ENCODE data around the gene ADAM12.

ADAM12 gene

GRCh38 chr10:126223512-126224067 lies 164.7 kb downstream of the ADAM12 start:
- no peaks in the 10 kb centered on the region for H3K4me1 ChIP-seq (ENCODE audit: control insufficient read depth, insufficient read depth, low read length)
- no peak overlapping the region for H3K4me3 ChIP-seq (ENCODE audit: low read length in 2 of 2)
- no peaks in the 10 kb centered on the region for H3K27me3 ChIP-seq (ENCODE audit: control insufficient read depth in 1 of 2, insufficient read depth in 2 of 2, low read length in 2 of 2)
- no peak overlapping the region for H3K27ac ChIP-seq (ENCODE audit: low read length)
- H3K9me3 ChIP-seq (ENCODE audit: control insufficient read depth in 2 of 2, low read length in 2 of 2): no peaks in the 10 kb centered on the region
- no peaks in the 10 kb centered on the region for H3K36me3 ChIP-seq (ENCODE audit: control insufficient read depth in 2 of 2, insufficient read depth in 2 of 2, low read length in 2 of 2)
- no peak overlapping the region for H3K9ac ChIP-seq (ENCODE audit: low read length in 2 of 2)

- no peaks in the 10 kb centered on the region for H3K9me3 ChIP-seq (ENCODE audit: control insufficient read depth in 2 of 2, low read length in 2 of 2)
- H3K4me1 ChIP-seq (ENCODE audit: control insufficient read depth, insufficient read depth, low read length): no peaks in the 10 kb centered on the region
- no peak overlapping the region for H3K27ac ChIP-seq (ENCODE audit: low read length)
- H3K4me3 ChIP-seq (ENCODE audit: low read length in 2 of 2): no peak overlapping the region
- no peaks in the 10 kb centered on the region for H3K27me3 ChIP-seq (ENCODE audit: control insufficient read depth in 1 of 2, insufficient read depth in 2 of 2, low read length in 2 of 2)
- no peaks in the 10 kb centered on the region for H3K36me3 ChIP-seq (ENCODE audit: control insufficient read depth in 2 of 2, insufficient read depth in 2 of 2, low read length in 2 of 2)
- no peak overlapping the region for H3K9ac ChIP-seq (ENCODE audit: low read length in 2 of 2)
These were observed 165.4 kb downstream of the ADAM12 start for GRCh38 chr10:126222736-126223511.

DNA sequence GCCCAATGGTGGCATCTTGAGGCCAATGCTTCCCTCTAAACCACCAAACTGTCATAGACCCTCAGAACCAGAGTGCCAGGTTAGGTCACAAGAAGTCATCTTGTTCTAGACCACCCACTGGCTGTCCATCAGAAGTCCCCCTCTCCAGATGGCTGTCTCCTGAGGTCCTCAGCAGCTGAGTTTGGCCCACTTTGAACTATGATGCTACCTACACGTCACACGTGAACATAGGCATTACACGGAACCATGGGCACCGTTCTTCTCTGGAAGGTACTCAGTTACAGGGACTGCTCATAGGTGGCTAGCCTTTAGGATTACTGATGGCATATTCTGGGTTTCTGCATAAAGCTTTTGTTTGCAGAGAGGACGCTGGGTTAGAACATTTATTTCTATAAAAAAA lies 166.4 kb downstream of the ADAM12 start:
- H3K4me1 ChIP-seq (ENCODE audit: control insufficient read depth, insufficient read depth, low read length): no peaks in the 10 kb centered on the region
- no peak overlapping the region for H3K27ac ChIP-seq (ENCODE audit: low read length)
- H3K9ac ChIP-seq (ENCODE audit: low read length in 2 of 2): no peak overlapping the region

DNA sequence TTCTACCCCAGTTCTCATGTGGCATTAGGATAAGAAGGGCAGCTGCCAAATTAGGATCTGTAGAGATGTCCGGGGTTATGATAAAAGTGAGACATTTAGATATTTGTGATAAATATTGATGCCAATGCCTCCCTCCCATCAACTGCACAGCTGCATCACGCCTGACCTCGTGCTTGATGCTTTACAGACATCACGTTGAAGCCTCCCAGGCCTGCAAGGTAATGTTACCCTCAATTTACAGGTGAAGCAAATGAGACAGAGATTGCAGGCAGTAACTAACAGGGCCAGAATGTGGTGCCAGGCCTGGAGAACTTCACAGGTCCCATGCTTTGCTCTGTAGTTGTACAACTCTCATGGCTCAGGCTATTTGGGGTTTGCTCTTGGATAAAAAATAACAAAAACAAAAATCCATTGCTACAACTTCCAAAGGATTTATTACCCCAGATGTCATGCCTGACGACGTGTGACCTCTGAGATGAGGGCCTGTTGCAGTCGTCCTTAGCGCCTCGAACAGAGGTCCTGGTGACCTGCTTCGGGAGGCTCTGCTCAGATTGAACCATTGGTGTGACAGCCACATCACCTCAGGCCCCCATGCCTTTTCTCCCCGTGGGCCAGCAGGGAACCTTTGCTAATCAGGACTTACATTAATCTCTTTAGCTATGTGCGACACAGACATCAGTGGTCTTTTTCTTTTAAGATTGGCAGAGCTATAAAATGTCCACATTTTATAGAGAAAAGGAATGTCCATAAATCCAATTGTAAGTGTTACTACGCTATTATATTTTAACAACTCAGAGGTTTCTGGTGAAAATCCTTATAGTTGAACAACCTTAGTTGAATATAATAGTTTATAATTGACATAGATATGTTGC lies 169.3 kb downstream of the ADAM12 start:
- Histone ChIP-seq H3K27me3 (ENCODE audit: control insufficient read depth in 1 of 2, insufficient read depth in 2 of 2, low read length in 2 of 2) (peaks cover 0 to 4% of the 10 kb centered on the region in 2 donors), H3K36me3 (ENCODE audit: control insufficient read depth in 2 of 2, insufficient read depth in 2 of 2, low read length in 2 of 2) (no peaks in the 10 kb centered on the region), H3K4me1 (ENCODE audit: control insufficient read depth, insufficient read depth, low read length) (no peaks in the 10 kb centered on the region), H3K9ac (ENCODE audit: low read length in 2 of 2) (no peak overlapping the region), H3K9me3 (ENCODE audit: control insufficient read depth in 2 of 2, low read length in 2 of 2) (no peaks in the 10 kb centered on the region), H3K27ac (ENCODE audit: low read length) (no peak overlapping the region), H3K4me3 (ENCODE audit: low read length in 2 of 2) (no peak overlapping the region)

More for the DNA sequence above, 166.4 kb downstream of the ADAM12 start:
- no peaks in the 10 kb centered on the region for H3K9me3 ChIP-seq (ENCODE audit: control insufficient read depth in 2 of 2, low read length in 2 of 2)
- H3K27me3 ChIP-seq (ENCODE audit: control insufficient read depth in 1 of 2, insufficient read depth in 2 of 2, low read length in 2 of 2): no peaks in the 10 kb centered on the region
- no peaks in the 10 kb centered on the region for H3K36me3 ChIP-seq (ENCODE audit: control insufficient read depth in 2 of 2, insufficient read depth in 2 of 2, low read length in 2 of 2)
- no peak overlapping the region for H3K4me3 ChIP-seq (ENCODE audit: low read length in 2 of 2)

DNA sequence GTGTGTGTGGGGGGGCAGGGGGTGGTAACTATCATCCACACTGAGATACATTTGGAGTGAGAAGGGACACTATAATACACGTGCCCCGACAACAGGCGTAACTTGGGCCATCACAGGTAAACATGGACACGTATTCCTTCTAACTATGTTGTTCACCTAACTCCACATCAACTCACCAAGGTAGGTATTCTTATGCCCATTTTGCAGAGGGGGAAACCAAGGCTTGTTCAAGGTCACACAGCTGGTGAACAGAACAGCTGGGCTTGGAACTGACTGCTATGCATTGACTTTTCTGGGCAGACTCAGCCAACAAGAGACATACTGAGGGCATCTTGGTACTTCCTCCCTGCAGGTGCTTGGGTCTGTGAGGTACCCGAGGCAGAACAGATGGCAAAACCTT lies 170.1 kb downstream of the ADAM12 start:
- no peaks in the 10 kb centered on the region for H3K9me3 ChIP-seq (ENCODE audit: control insufficient read depth in 2 of 2, low read length in 2 of 2)
- no peak overlapping the region for H3K9ac ChIP-seq (ENCODE audit: low read length in 2 of 2)
- no peaks in the 10 kb centered on the region for H3K4me1 ChIP-seq (ENCODE audit: control insufficient read depth, insufficient read depth, low read length)
- H3K27me3 ChIP-seq (ENCODE audit: control insufficient read depth in 1 of 2, insufficient read depth in 2 of 2, low read length in 2 of 2): peaks cover 0 to 4% of the 10 kb centered on the region in 2 donors
- no peak overlapping the region for H3K27ac ChIP-seq (ENCODE audit: low read length)
- H3K4me3 ChIP-seq (ENCODE audit: low read length in 2 of 2): no peak overlapping the region
- no peaks in the 10 kb centered on the region for H3K36me3 ChIP-seq (ENCODE audit: control insufficient read depth in 2 of 2, insufficient read depth in 2 of 2, low read length in 2 of 2)

DNA sequence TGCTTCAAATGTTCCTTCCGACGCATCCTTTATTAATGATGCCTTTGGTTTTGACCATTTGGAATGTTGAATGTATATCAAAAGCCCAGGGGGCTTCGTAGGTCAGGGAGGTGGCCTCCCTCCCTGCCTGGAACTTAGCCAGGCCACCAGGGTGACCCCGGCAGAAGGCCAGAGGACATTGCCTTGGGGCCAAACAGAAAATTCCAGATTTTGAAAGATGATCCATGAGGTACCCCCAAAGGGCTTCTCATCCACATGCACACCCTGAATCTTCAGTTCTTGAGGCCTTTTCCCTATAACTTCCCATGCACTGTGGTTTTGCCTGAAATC lies 171.7 kb downstream of the ADAM12 start:
- Histone ChIP-seq H3K9ac (ENCODE audit: low read length in 2 of 2) (no peak overlapping the region), H3K4me3 (ENCODE audit: low read length in 2 of 2) (no peak overlapping the region), H3K36me3 (ENCODE audit: control insufficient read depth in 2 of 2, insufficient read depth in 2 of 2, low read length in 2 of 2) (no peaks in the 10 kb centered on the region), H3K27me3 (ENCODE audit: control insufficient read depth in 1 of 2, insufficient read depth in 2 of 2, low read length in 2 of 2) (peaks cover 0 to 6% of the 10 kb centered on the region in 2 donors), H3K4me1 (ENCODE audit: control insufficient read depth, insufficient read depth, low read length) (no peaks in the 10 kb centered on the region), H3K9me3 (ENCODE audit: control insufficient read depth in 2 of 2, low read length in 2 of 2) (no peaks in the 10 kb centered on the region), H3K27ac (ENCODE audit: low read length) (no peak overlapping the region)

DNA sequence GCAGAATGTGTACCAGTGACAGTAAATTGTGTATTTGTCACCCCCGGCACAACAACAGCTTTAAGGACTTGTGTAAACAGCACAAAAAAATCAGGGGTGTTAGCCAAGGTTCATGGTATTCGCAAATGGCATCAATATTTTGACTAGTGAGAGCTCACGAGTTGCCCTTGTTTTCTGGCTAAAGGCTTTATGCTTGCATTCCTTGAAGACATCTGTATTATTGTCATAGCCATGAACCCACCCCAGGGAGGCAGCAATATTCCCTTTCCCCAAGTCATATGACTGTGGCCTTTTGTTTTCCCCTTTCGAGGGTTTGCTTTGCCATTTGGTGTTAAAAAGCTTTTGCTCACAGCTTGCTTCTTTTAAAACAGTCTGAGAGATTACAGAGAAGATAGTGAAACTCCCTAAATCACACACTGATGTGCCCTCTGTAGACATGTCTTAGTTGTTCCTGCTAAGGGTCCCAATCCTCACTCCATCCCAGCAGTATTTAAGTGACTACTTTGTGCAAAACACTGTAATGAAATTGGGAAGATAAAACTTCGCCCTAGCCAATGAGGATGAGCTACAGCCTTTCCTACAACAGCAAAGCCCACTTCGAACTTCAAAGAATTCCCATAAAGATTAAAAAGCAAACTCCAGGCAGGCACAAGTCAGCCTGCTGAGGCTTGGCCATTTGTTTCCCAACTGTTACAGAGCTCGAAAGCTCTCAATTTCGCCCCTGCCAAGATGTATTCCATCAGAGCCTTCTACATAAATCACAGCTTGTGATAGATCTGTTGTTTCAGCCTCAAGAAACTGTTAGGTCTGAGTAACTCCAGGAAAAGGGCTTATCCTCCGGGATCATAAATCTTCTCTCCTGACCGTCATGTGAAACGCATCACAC lies 172.3 kb downstream of the ADAM12 start:
- no peaks in the 10 kb centered on the region for H3K9me3 ChIP-seq (ENCODE audit: control insufficient read depth in 2 of 2, low read length in 2 of 2)
- H3K9ac ChIP-seq (ENCODE audit: low read length in 2 of 2): no peak overlapping the region
- H3K4me3 ChIP-seq (ENCODE audit: low read length in 2 of 2): no peak overlapping the region
- no peak overlapping the region for H3K27ac ChIP-seq (ENCODE audit: low read length)
- H3K4me1 ChIP-seq (ENCODE audit: control insufficient read depth, insufficient read depth, low read length): no peaks in the 10 kb centered on the region
- no peaks in the 10 kb centered on the region for H3K36me3 ChIP-seq (ENCODE audit: control insufficient read depth in 2 of 2, insufficient read depth in 2 of 2, low read length in 2 of 2)
- H3K27me3 ChIP-seq (ENCODE audit: control insufficient read depth in 1 of 2, insufficient read depth in 2 of 2, low read length in 2 of 2): peaks cover 0 to 7% of the 10 kb centered on the region in 2 donors

- peaks cover 0 to 7% of the 10 kb centered on the region in 2 donors for H3K27me3 ChIP-seq (ENCODE audit: control insufficient read depth in 1 of 2, insufficient read depth in 2 of 2, low read length in 2 of 2)
- H3K27ac ChIP-seq (ENCODE audit: low read length): no peak overlapping the region
- no peaks in the 10 kb centered on the region for H3K36me3 ChIP-seq (ENCODE audit: control insufficient read depth in 2 of 2, insufficient read depth in 2 of 2, low read length in 2 of 2)
- H3K9ac ChIP-seq (ENCODE audit: low read length in 2 of 2): no peak overlapping the region
- H3K4me3 ChIP-seq (ENCODE audit: low read length in 2 of 2): no peak overlapping the region
- no peaks in the 10 kb centered on the region for H3K4me1 ChIP-seq (ENCODE audit: control insufficient read depth, insufficient read depth, low read length)
- H3K9me3 ChIP-seq (ENCODE audit: control insufficient read depth in 2 of 2, low read length in 2 of 2): no peaks in the 10 kb centered on the region
These were observed 173.6 kb downstream of the ADAM12 start for GRCh38 chr10:126214679-126215078.

- Histone ChIP-seq H3K4me1 (ENCODE audit: control insufficient read depth, insufficient read depth, low read length) (no peaks in the 10 kb centered on the region), H3K9ac (ENCODE audit: low read length in 2 of 2) (no peak overlapping the region), H3K36me3 (ENCODE audit: control insufficient read depth in 2 of 2, insufficient read depth in 2 of 2, low read length in 2 of 2) (no peaks in the 10 kb centered on the region), H3K27me3 (ENCODE audit: control insufficient read depth in 1 of 2, insufficient read depth in 2 of 2, low read length in 2 of 2) (peaks cover 0 to 7% of the 10 kb centered on the region in 2 donors), H3K4me3 (ENCODE audit: low read length in 2 of 2) (no peak overlapping the region), H3K27ac (ENCODE audit: low read length) (no peak overlapping the region), H3K9me3 (ENCODE audit: control insufficient read depth in 2 of 2, low read length in 2 of 2) (no peaks in the 10 kb centered on the region)
These were observed 174.3 kb downstream of the ADAM12 start for GRCh38 chr10:126214021-126214420.

DNA sequence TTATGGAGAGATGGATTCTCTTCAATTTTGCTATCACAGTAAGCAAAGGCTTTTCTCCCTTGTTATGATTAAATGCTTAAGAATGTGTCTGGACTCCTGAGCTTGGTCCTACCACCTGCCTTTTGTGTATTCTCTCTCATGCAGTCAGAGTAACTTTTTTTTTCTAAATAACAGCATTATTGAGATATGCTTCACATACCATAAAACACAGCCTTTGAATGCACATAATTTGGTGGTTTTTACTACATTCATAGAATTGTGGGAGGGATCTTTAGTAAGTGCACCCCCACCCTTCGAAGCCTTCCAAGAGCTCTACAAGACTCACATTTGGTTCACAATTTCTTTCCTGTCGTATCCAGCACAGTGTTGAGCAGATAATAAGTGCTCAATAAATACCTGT lies 175.5 kb downstream of the ADAM12 start:
- Histone ChIP-seq H3K9ac (ENCODE audit: low read length in 2 of 2) (no peak overlapping the region), H3K27ac (ENCODE audit: low read length) (no peak overlapping the region), H3K4me1 (ENCODE audit: control insufficient read depth, insufficient read depth, low read length) (no peaks in the 10 kb centered on the region), H3K9me3 (ENCODE audit: control insufficient read depth in 2 of 2, low read length in 2 of 2) (no peaks in the 10 kb centered on the region), H3K4me3 (ENCODE audit: low read length in 2 of 2) (no peak overlapping the region), H3K36me3 (ENCODE audit: control insufficient read depth in 2 of 2, insufficient read depth in 2 of 2, low read length in 2 of 2) (no peaks in the 10 kb centered on the region), H3K27me3 (ENCODE audit: control insufficient read depth in 1 of 2, insufficient read depth in 2 of 2, low read length in 2 of 2) (peaks cover 0 to 7% of the 10 kb centered on the region in 2 donors)

Measured in stomach smooth muscle (tissue), 2 donors.